Measurements from ENCODE around the gene CDX1.
A peak's percentile ranks its signal among the peaks of the same experiment; 100 is the strongest.

CDX1 gene

DNA sequence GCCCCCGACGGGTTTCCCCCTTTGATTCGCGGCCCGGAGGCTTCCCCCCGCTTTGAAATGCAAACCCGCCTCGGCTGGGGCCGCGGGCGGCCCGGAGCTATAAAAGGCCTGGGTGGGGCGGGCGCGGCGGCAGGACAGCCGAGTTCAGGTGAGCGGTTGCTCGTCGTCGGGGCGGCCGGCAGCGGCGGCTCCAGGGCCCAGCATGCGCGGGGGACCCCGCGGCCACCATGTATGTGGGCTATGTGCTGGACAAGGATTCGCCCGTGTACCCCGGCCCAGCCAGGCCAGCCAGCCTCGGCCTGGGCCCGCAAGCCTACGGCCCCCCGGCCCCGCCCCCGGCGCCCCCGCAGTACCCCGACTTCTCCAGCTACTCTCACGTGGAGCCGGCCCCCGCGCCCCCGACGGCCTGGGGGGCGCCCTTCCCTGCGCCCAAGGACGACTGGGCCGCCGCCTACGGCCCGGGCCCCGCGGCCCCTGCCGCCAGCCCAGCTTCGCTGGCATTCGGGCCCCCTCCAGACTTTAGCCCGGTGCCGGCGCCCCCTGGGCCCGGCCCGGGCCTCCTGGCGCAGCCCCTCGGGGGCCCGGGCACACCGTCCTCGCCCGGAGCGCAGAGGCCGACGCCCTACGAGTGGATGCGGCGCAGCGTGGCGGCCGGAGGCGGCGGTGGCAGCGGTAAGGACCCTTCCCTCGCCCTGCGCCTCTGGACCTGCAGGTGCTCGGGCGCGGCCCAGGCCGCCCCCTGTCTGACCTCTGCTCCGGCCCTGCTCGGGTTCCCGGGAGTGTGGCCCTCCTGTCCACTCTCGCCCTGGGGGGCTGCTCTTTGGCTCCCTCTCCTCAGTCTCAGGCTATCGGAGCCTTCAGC, at the start of gene CDX1:
Gene CDX1, plus strand, starts transcription at position 129 of the 862 bp plus-strand sequence. Its CDS starts 99 bp downstream, at position 228.
- DNase-seq (ENCODE audit: low spot score) = no peak

DNA sequence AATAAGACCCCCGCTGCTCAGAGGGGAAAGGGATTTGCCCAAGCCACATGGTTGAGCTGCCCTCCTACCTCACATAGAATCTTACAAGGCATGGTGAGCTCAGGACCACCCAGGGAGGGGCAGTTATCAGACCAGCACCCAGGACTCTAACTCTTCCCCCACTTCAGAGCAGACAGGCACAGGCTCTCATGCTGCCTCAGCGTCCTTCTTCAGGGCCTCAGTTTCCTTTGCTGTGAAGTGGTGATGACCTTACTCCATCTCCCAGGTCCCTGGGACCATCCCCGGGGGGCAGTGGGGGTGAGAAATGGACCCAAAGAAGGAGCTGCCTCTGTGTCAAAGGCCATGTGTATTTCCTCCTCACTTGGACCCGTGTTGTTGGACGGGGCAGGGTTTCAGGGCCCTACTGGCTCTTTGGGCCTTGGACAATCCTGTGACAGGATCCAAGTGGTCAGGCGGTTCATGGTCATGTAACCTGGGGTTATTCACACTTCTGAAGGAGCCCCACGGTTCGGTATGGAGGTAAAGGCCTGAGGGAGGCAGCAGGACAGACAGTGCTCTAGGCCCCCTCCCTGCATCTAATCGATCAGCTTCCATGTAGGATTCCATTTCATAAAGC, 48.5 kb upstream of the CDX1 start:
- DNase-seq (ENCODE audit: low spot score) = no peak

DNA sequence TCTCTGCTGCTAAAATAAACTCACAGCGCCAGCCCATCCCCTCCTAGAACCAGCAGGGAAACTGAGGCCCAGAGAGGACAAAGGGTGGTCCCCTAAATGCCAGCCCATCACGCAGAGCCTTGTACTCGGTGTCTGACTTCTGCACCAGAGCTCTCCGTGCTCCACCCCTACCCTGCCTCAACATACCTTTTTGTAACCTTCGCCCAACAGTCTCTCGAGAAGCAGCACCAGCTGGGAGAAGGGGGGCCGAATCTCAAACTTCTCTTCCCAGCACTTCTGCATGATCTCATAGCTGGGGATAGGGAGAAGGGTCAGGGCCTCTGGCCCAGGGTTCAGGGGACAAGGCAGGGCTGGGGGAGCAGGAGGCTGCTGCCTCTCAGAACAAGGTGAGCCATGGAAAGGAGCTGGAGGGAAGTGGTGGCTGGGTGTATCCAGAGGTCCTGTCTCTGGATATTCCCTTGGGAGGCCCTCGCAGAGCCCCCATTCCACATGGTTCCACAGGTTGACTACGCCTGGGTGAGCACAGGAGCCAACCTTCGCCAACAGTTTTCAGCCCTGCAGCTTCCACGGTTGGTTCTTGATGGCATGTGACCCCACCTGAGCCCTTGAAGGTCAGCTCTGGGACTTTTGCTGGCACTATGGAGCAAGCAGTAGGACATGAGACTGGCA, 47.9 kb upstream of the CDX1 start:
- no peak for DNase-seq (ENCODE audit: low spot score)

DNA sequence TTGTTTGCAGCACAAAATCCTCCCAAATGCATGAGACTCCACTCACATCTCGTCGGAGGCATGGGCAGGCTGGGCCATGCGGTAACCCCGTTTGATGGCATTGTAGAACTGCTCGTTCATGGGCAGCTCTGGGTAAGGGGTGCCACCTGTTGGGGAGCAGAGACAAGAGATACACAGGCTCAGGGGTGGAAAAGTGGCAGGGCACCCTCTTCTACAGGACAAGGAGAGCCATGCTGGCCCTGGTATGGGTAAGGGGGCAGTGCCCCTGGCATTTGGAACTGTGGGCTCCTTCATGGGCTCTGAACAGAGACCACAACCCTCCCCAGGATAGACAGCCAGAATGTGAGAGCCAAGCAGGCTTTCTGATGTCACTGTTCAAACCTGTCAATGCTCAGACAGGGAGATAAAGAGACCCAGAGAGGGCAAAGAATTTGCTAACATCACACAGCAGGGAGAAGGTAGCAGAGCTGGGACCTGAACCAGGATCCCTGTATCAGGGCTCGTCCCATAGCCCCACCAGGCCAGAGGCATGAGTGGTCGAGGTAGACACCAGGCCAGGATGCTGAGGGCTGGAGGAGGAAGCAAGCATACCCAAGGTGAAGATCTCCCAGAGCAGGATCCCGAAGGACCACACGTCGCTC, 47.0 kb upstream of the CDX1 start:
- DNase-seq (ENCODE audit: low spot score) = no peak

DNA sequence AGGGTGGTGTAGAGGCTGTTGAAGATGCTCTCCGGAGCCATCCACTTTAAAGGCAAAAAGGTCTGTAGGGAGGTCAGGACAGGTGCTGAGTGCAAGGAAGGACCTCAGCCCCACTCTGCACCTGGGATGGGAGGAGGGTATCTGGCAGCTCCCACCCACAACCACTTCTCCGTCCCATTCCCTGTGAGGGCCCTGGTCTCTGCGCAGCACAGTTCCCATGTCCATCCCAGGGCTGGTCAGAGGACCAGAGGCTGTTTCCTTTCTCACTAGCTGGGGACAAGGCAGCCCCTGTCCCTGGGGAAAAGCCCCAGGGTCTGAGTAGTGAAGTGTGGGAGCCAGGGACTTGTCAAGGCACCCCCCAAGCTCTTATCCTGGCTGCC, 46.5 kb upstream of the CDX1 start:
- no peak for DNase-seq (ENCODE audit: low spot score)

DNA sequence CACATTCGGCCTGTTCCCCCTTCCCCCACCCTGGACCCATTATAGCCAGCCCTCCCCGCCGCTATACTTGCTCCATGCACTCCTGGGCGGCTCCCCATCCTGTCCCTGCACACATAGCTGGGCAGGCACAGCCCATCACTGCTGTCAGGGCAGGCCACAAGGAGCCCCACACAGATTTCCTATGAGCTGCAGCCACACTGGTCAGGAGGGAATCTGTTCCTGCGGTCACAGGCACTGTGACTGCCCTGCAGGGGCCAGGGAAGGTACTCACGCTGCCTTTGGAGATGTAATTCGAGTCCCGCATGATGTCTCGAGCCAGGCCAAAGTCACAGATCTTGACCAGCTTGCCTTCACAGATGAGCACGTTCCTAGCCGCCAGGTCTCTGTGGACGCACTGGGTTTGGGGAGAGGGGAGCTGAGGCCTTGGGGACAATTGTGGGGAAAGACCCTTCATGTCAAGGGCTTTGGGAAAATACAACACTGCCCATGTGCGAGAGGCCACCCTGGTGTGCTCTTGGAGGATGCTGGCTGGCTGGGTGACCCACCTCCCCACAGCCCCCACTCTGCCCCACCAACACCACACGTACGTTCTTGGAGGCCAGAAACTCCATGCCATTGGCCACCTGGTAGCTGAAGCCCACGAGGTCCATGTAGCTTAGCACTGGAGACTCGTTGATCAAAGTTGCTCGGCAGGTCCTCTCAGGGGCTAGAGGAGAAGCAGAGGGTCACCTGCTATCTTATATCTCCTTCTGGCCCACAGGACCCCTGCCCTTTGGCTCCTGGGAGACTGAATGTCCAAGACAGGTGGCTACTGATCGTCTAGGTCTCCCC, 45.7 kb upstream of the CDX1 start:
- DNase-seq (ENCODE audit: low spot score) = no peak

DNA sequence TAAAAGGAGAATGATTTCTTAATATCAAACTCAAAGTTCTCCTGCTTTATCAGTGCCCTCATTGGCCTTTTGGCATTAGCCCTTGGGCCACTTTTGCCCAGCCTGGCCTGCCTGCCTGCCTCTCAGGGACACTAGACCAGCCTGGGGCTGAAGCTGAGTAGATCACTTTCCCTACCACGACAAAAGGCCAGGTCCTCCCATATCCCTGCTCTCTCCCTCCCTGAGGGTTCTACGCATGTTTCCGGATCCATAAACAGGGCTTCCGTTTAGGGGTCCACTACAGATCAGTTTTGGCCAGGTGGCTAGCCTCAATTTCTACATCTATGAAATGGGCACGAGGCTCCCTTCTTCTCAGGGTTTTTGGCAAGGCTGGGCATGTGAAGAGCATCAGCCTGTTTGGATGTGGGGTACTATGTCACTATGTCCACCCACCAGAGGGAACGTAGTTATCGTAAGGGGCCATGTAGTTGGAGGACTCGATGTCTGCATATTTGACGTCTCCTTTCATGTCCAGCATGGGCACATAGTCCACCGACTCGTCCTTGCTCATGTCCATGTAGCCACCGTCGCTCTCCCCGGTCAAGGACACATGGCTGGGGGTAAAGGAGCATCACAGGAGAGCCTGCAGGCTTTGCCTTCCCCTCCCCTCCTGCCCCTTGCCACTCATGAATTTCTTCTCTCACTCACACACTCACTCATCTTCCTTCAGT, 45.0 kb upstream of the CDX1 start:
- DNase-seq (ENCODE audit: low spot score) = no peak

DNA sequence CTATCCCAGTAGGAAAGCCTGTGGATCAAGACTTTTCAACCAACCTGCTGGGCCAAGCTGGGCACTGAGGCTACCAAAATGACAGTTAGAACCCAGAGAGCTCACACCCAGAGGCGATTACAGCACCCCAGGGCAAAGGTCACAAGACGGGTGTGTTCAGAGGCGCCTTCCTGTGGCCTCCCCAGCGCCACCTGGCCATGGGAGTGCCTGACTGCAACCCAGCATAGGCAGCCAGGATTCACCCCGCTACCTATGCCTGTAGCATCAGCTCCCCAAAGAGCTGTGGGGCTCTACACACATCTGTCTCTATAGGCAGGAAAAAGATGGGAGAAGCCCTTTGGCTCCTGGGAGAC, 44.4 kb upstream of the CDX1 start:
- DNase-seq (ENCODE audit: low spot score) = no peak

DNA sequence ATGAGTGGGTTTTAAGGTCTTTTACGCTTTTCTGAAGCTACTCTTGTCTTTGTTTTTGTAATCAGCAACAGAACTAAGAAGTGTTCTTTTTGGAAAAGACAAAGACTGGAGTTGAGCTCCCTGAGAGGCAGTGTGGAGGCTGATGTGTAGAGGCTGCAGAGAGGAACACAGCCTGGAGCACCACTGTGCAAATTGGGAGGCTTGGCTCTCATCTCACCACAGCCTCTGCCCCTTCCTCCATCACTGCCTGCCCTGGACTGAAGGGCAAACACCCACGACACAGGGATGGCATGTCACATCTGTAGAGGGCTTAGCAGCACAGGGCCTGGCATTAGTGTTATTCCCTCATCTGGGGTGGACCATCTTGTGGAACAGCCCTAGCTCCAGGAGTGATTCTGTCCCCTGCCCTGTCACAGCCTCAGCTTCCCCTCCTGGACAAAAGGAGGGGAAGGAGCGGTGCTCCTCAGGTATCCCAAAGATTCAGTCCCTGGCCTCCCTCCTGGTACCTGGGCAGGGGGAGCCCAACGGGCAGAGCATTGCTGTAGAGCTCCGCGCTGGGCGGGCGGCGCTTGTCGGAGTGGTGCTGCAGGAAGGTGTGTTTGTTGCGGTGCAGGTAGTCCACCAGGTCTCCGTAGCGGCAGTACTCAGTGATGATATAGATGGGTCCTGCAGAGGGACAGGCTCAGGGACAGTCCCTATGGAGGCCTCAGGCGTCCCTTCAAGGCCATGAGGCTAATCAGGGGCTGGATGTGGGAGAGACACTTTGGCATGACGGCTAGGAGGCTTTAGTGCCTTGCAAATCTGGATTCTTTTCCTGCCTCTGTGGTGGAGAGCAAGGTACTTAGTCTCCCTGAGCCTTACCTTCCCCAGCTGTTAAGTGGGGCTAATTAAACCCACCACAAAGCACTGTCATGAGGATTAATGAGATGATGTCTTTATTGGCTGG, 43.8 kb upstream of the CDX1 start:
- DNase-seq (ENCODE audit: low spot score) = no peak

DNA sequence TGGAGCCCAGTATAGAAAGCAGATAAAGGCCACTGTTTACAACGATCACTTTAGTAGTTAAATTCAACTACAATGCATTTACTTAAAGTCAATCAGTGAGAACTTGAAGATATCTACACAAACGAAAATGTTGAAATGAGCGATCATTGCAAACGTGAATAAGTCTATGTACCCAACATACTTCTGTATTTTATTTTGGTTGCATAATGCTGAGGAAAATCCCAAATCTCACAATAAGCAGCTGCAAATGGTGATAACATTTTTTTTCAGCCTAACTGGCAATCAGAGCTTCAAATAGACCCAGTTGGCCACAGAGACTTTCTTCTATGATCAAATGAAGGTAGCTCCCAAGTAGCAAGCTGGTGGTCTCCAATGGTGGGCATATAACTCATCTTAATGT, 43.0 kb upstream of the CDX1 start:
- DNase-seq (ENCODE audit: low spot score) = no peak

DNA sequence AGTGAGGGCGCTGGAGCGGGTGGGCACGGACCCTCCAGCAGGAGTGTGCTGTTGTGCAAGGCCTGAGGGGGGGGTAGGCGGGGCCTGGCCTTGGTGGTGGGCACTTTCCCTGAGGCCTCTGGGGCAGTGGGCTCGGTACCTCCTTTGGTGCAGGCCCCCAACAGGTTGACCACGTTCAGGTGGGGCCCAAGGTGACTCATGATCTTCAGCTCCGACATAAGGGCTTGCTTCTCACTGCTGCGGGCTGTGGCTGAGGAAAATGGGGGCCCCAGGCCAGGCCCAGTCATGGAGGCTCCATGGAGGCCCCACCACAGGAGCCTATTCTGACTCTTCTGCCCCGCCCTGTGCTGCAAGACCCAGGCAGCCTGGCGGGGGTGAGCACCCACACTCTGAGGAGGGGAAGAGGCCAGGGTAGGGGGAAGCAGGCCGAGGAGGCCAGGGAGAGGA, 42.4 kb upstream of the CDX1 start:
- no peak for DNase-seq (ENCODE audit: low spot score)

DNA sequence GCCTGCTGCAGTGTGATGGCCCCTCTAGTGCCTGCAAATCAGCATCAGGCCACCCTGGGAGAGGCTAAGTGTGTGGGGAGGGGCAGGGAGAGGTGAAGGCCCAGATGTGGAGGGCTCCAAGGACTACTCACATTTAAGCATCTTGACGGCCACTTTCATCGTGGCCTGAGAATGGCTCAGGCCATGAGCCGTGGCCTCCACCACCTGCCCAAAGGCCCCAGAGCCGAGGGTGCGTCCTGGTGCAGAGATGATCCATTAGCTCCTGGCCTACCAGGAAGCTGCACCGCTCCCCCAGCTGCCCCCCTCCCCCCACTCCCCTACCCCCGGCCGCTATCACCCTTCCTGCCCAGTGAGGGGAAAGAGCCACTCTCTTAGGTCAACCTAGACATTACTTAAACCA, 42.0 kb upstream of the CDX1 start:
- DNase-seq (ENCODE audit: low spot score) = no peak

DNA sequence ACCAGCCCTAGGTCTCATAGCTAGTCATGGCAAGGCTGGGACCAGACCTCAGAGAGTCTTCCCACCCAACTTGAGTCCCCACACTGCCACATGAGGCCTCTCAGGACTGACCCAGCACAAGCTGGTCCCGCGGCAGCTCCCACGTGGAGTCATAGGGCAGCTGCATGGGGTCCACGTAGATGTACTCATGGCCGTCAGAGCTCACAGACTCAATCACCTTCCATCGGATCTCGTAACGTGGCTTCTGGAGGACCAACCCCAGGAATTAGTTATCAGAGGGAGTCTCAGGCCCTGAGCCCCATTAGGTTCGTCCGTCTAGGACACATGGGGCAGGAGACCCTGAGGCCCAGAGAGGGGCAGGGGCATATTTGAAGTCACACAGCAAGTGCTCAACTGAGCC, 41.2 kb upstream of the CDX1 start:
- DNase-seq (ENCODE audit: low spot score) = no peak

DNA sequence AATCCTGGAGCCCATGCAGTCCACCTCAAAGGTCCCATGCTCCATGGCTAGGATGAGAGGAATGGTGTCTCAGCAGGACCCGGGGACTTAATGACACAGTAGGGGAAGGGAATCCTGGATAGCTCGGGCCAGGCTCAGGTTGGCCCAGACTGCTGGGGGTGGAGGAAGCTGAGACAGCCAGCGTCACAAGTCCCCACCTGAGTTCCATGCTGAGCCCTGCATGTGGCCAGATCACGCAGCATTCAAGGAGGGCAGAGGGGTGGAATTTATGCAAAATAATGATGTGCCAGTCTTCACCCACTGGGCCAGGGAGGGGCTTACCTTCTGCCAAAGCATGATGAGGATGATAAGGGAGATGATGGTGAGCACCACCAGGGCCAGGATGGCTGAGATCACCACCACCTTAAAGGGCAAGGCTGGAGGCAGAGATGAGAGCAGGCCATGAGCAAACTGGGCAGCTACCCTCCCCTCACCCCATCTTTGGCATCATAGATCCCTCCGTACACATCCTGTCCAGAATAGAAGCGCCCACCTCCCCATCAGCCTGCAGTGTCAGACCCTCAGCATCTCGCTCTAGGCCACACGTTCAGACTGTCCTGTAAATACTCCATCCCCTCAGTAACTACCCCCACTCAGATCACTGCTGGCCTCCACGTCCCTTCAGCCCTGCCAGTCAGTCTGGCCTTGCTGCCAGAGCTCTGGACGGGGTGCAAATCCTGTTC, 40.2 kb upstream of the CDX1 start:
- DNase-seq (ENCODE audit: low spot score) = no peak

DNA sequence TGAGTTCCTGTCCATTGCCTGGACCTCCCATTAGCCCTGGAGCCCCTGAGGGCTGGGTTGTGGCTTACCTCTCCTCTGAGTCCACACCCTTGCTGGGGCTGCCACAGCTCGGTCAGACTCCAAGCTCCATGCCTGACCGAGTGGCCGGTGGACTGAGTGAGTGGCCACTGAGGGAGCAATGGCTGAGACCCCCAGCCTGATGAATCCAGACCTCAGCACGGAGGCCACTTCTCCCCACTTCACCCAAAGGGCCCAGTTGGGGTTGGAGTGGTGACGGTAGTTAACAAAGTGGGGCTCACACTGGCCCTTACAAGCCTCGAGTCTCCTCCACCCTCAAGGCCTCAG, 39.7 kb upstream of the CDX1 start:
- DNase-seq (ENCODE audit: low spot score) = no peak

DNA sequence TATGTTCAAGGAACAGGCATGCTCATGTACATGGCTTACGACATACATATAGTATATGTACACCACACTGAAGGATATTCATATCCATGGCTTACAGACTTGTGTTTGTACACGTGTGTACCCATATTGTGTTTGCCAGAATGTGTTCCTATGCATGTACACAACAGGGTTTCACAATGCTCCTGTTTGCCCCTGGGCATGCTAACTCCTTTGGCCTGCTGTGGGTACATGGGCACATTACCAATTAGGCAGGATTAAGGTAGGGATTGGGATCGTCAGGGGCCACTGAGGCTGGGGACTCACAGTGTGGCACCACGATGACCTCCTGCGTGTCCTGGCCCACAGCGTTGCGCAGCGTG, 37.1 kb upstream of the CDX1 start:
- DNase-seq (ENCODE audit: low spot score) = no peak

DNA sequence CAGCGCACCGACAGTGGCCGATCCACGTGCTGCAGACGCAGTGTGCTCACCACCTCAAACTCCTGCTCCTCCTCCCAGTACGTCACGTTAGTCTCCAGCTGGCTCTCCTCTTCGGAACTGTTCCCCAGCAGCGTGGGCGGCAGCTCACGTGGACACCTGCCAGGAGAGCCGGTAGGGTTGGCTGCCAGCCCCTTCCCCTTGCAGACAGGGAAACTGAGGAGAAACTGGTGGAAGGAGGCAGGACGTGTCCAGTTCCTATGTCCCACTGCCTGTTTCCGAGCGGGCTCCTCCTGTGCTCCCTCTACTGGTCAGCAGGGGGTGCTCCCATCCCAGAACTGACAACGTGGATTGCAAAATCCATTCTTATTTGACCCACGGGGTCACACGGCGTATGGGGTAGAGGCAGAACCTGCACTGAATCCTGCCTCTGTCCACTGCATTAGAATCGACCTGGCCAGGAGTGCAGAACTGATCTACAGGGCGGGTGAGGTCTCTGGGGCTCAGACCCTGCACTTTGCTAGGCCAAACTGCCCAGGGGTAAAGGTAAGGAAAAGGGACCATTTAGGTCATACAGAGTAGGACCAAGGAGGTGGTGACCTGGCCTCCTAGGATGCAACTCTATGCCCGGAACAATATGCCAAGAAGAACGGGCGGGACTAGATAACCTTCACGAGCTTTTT, 36.6 kb upstream of the CDX1 start:
- DNase-seq (ENCODE audit: low spot score) = peak; percentile 86

DNA sequence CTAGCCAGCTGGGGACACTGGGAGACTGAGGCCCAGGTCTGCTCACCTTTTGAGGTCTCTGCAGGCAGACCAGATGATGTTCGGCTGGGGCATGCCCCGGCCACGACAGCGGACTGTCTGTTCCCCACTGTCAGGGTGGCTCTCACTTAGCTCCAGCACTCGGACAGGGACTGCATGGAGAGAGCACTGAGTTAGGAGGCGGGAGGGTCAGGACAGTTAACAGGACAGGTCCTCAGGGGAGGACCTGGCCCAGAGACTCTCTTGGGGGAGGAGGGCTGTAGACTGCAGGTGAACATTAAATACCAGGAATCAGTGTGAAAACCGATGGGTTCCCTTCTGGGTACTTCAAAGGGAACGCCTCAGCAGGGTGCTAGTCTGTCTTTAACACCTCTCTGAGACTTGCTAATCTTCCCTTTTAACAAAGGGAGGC, 36.1 kb upstream of the CDX1 start:
- DNase-seq (ENCODE audit: low spot score) = no peak

DNA sequence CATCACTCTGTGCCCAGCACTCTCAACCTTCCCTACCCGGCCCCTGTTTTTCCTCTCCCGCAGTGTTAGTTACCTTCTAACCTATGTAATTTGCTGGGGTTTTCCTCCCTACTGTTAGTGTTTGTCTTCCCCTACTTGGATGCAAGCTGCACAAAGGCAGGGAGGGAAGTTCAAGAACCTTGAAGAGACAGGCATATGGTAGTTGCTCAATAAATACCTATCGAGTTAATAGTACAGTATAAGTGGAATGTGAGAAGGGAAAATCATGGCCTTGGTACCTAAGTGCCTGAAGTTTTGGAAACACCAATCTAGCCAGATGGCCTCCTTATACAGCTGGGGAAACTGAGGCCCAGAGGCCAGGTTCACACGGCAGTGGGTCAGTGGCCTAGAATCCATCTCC, 35.1 kb upstream of the CDX1 start:
- no peak for DNase-seq (ENCODE audit: low spot score)
